GM12878 (cell line): ENCODE data around the gene WDR41.

Experiments used
- MAX ChIP-seq: IDR thresholded peaks from 2 replicates; pipeline ENCODE4 v1.6.1; 2012; ENCODE audit warnings: low read depth, low read length, improper control_type of control experiment
- POLR2AphosphoS2 ChIP-seq: IDR thresholded peaks from 2 replicates; pipeline ENCODE4 v1.6.1; 2011; ENCODE audit warnings: low read depth, mild to moderate bottlenecking, low read length, improper control_type of control experiment, moderate library complexity
- RCOR1 ChIP-seq: conservative IDR thresholded peaks from 2 replicates; pipeline ENCODE4 v1.6.1; 2012; ENCODE audit warnings: low read depth, low read length, improper control_type of control experiment
- RFX5 ChIP-seq: IDR thresholded peaks from 2 replicates; pipeline ENCODE4 v1.6.1; 2011; ENCODE audit warnings: low read depth, low read length, improper control_type of control experiment
- TBL1XR1 ChIP-seq: IDR thresholded peaks from 2 replicates; pipeline ENCODE4 v1.6.1; 2012; ENCODE audit warnings: low read depth, low read length, improper control_type of control experiment

GRCh38 chr5:77461287-77461686 is 30.8 kb downstream of the WDR41 start:
- TF ChIP-seq MAX (no peak), RFX5 (no peak), RCOR1 (no peak), TBL1XR1 (no peak), POLR2AphosphoS2 (no peak)
